GM21529 (cell line): ENCODE results near the gene USP17L25.
"Not testable (repeated sequence)": the region's sequence is repeated elsewhere in the genome, so short reads cannot be mapped to it uniquely, and the experiment has no call there.

Experiments
- ATAC-seq: cut with Tn5 transposase; IDR thresholded peaks from one replicate; pipeline ENCODE4 v1.9.1; 2021; ENCODE audit not compliant: unreplicated experiment

USP17L25 gene, protein sequence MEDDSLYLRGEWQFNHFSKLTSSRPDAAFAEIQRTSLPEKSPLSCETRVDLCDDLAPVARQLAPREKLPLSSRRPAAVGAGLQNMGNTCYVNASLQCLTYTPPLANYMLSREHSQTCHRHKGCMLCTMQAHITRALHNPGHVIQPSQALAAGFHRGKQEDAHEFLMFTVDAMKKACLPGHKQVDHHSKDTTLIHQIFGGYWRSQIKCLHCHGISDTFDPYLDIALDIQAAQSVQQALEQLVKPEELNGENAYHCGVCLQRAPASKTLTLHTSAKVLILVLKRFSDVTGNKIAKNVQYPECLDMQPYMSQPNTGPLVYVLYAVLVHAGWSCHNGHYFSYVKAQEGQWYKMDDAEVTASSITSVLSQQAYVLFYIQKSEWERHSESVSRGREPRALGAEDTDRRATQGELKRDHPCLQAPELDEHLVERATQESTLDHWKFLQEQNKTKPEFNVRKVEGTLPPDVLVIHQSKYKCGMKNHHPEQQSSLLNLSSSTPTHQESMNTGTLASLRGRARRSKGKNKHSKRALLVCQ

DNA sequence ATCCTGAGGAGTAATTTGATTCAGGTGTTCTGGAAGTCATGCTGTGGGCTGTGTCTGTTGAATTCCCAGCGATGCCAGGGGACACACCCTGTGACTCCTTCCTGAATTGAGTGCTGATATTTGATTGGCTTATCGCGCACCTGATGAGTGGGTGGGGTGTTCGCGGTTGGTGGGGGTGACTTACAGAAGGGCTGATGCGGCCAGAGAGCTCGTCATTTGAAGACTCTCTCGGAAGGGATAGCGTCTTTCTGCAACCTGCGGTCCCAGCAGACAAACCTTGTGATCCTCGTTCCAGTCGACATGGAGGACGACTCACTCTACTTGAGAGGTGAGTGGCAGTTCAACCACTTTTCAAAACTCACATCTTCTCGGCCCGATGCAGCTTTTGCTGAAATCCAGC, at the start of gene USP17L25:
Gene USP17L25 (plus strand): TSS at position 301 of the 400 bp plus-strand sequence. CDS start 0 bp downstream, at position 301.
- ATAC-seq = not testable (repeated sequence)

GRCh38 chr4:9324191-9324590, 5.5 kb upstream of the USP17L25 start:
- ATAC-seq = not testable (repeated sequence)

DNA sequence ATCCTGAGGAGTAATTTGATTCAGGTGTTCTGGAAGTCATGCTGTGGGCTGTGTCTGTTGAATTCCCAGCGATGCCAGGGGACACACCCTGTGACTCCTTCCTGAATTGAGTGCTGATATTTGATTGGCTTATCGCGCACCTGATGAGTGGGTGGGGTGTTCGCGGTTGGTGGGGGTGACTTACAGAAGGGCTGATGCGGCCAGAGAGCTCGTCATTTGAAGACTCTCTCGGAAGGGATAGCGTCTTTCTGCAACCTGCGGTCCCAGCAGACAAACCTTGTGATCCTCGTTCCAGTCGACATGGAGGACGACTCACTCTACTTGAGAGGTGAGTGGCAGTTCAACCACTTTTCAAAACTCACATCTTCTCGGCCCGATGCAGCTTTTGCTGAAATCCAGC, 4.8 kb upstream of the USP17L25 start, which contains the start of gene USP17L24:
Gene USP17L24 (plus strand): TSS at position 301 of the 400 bp plus-strand sequence. CDS start 0 bp downstream, at position 301.
- ATAC-seq = not testable (repeated sequence)

DNA sequence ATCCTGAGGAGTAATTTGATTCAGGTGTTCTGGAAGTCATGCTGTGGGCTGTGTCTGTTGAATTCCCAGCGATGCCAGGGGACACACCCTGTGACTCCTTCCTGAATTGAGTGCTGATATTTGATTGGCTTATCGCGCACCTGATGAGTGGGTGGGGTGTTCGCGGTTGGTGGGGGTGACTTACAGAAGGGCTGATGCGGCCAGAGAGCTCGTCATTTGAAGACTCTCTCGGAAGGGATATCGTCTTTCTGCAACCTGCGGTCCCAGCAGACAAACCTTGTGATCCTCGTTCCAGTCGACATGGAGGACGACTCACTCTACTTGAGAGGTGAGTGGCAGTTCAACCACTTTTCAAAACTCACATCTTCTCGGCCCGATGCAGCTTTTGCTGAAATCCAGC, 4.6 kb downstream of the USP17L25 start, which contains the start of gene USP17L26:
Gene USP17L26 (plus strand): TSS at position 301 of the 400 bp plus-strand sequence. CDS start 0 bp downstream, at position 301.
- ATAC-seq = not testable (repeated sequence)

- ATAC-seq = not testable (repeated sequence)
These were observed 9.4 kb downstream of the USP17L25 start, which contains the start of gene USP17L5 for GRCh38 chr4:9339103-9339502. USP17L5 (plus strand) TSS chr4:9339403; CDS start chr4:9339403, 0 bp downstream.

DNA sequence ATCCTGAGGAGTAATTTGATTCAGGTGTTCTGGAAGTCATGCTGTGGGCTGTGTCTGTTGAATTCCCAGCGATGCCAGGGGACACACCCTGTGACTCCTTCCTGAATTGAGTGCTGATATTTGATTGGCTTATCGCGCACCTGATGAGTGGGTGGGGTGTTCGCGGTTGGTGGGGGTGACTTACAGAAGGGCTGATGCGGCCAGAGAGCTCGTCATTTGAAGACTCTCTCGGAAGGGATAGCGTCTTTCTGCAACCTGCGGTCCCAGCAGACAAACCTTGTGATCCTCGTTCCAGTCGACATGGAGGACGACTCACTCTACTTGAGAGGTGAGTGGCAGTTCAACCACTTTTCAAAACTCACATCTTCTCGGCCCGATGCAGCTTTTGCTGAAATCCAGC, 14.1 kb downstream of the USP17L25 start, which contains the start of gene USP17L27:
Gene USP17L27 (plus strand): TSS at position 301 of the 400 bp plus-strand sequence. CDS start 0 bp downstream, at position 301.
- not testable (repeated sequence) for ATAC-seq

DNA sequence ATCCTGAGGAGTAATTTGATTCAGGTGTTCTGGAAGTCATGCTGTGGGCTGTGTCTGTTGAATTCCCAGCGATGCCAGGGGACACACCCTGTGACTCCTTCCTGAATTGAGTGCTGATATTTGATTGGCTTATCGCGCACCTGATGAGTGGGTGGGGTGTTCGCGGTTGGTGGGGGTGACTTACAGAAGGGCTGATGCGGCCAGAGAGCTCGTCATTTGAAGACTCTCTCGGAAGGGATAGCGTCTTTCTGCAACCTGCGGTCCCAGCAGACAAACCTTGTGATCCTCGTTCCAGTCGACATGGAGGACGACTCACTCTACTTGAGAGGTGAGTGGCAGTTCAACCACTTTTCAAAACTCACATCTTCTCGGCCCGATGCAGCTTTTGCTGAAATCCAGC, 18.9 kb downstream of the USP17L25 start, which contains the start of gene USP17L28:
Gene USP17L28 (plus strand): TSS at position 301 of the 400 bp plus-strand sequence. CDS start 0 bp downstream, at position 301.
- not testable (repeated sequence) for ATAC-seq

DNA sequence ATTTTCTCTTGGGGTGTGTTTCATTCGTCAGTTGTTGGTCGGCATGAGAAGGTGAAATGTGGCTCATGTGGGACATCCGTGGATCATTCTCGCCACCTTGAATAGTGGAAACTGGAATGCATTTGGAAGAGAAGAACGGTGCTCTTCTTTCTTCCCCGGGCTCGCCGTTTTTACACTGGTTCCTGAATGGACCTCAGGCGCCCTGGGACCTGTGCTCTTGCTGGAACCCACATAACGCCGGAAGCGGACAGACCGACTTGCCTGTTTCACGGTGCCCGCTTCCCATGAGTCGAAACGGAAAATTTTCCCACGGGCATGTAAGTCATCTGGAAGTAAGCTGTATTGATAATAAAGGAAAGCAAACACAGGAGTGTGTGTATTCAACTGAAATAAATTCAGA, 21.2 kb downstream of the USP17L25 start:
- not testable (repeated sequence) for ATAC-seq

GRCh38 chr4:9353338-9353737, 23.6 kb downstream of the USP17L25 start, which contains the start of gene USP17L29:
USP17L29 (plus strand) TSS chr4:9353638; CDS start chr4:9353638, 0 bp downstream.
- ATAC-seq = not testable (repeated sequence)

DNA sequence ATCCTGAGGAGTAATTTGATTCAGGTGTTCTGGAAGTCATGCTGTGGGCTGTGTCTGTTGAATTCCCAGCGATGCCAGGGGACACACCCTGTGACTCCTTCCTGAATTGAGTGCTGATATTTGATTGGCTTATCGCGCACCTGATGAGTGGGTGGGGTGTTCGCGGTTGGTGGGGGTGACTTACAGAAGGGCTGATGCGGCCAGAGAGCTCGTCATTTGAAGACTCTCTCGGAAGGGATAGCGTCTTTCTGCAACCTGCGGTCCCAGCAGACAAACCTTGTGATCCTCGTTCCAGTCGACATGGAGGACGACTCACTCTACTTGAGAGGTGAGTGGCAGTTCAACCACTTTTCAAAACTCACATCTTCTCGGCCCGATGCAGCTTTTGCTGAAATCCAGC, 33.1 kb downstream of the USP17L25 start, which contains the start of gene USP17L30:
Gene USP17L30 (plus strand): TSS at position 301 of the 400 bp plus-strand sequence. CDS start 0 bp downstream, at position 301.
- ATAC-seq = not testable (repeated sequence)

GRCh38 chr4:9379881-9380280, 50.2 kb downstream of the USP17L25 start:
- not testable (repeated sequence) for ATAC-seq
